RWPE2 (cell line): Measurements from ENCODE around the gene SCGB3A1.

Source experiments
- ATAC-seq: fragments of 200-7000 bp; cut with Tn5 transposase; 3 replicates; pipeline ENCODE4 v1.9.1; 2021; ENCODE audit warnings: low read depth
- DNase-seq: peaks from one replicate; pipeline ENCODE4 v3.0.0-alpha.2; 2020; ENCODE audit warnings: low spot score
- H3K27ac ChIP-seq: fragments of 450-650 bp; 2 replicates; pipeline ENCODE4 v1.5.1; 2017; ENCODE audit warnings: mild to moderate bottlenecking; ENCODE audit not compliant: poor library complexity, severe bottlenecking
- H3K27me3 ChIP-seq: fragments of 250-450 bp; sonication (Bioruptor Pico); 2 replicates; pipeline ENCODE4 v1.5.1; 2021; ENCODE audit warnings: mild to moderate bottlenecking, moderate library complexity; ENCODE audit not compliant: insufficient read depth, poor library complexity, severe bottlenecking
- H3K36me3 ChIP-seq: fragments of 250-450 bp; sonication (Bioruptor Pico); 2 replicates; pipeline ENCODE4 v1.5.1; 2020; ENCODE audit warnings: low read depth, mild to moderate bottlenecking, moderate library complexity
- H3K4me1 ChIP-seq: fragments of 250-450 bp; sonication (Bioruptor Pico); 2 replicates; pipeline ENCODE4 v1.5.1; 2021; ENCODE audit warnings: mild to moderate bottlenecking, moderate library complexity; ENCODE audit not compliant: insufficient read depth, poor library complexity, severe bottlenecking
- H3K4me3 ChIP-seq: fragments of 250-450 bp; sonication (Bioruptor Pico); 2 replicates; pipeline ENCODE4 v1.5.1; 2021; ENCODE audit warnings: mild to moderate bottlenecking, moderate library complexity; ENCODE audit not compliant: severe bottlenecking
- H3K9me3 ChIP-seq: fragments of 250-450 bp; sonication (Bioruptor Pico); 2 replicates; pipeline ENCODE4 v1.5.1; 2021; ENCODE audit warnings: mild to moderate bottlenecking, moderate library complexity; ENCODE audit not compliant: severe bottlenecking
- CTCF ChIP-seq: fragments of 450-650 bp; IDR thresholded peaks from one replicate; pipeline ENCODE4 v1.5.1; 2017; ENCODE audit warnings: mild to moderate bottlenecking, moderate library complexity; ENCODE audit not compliant: poor library complexity, severe bottlenecking

SCGB3A1 gene

GRCh38 chr5:180553530-180553929 is 37.8 kb downstream of the SCGB3A1 start:
- no peak for ATAC-seq
- H3K27me3 ChIP-seq: no peaks in the 10 kb centered on the region
- no peak for DNase-seq
- H3K9me3 ChIP-seq: no peaks in the 10 kb centered on the region
- no peak overlapping the region for H3K27ac ChIP-seq
- no peak overlapping the region for H3K4me3 ChIP-seq
- no peak for TF ChIP-seq CTCF
- peaks cover 79% of the 10 kb centered on the region for H3K36me3 ChIP-seq
- H3K4me1 ChIP-seq: no peaks in the 10 kb centered on the region

- no peak overlapping the region for H3K27ac ChIP-seq
Measured at GRCh38 chr5:180548563-180548962, 42.7 kb downstream of the SCGB3A1 start.

GRCh38 chr5:180545248-180545647 is 46.1 kb downstream of the SCGB3A1 start:
- TF ChIP-seq CTCF: no peak
- no peaks in the 10 kb centered on the region for H3K4me1 ChIP-seq
- H3K36me3 ChIP-seq: peaks cover 73% of the 10 kb centered on the region
- ATAC-seq (no peak), DNase-seq (no peak)
- no peak overlapping the region for H3K27ac ChIP-seq
- no peaks in the 10 kb centered on the region for H3K27me3 ChIP-seq
- no peaks in the 10 kb centered on the region for H3K9me3 ChIP-seq
- H3K4me3 ChIP-seq: no peak overlapping the region

More at GRCh38 chr5:180548563-180548962, 42.7 kb downstream of the SCGB3A1 start:
- H3K4me1 ChIP-seq: no peaks in the 10 kb centered on the region
- DNase-seq (no peak), ATAC-seq (no peak)
- H3K27me3 ChIP-seq: no peaks in the 10 kb centered on the region
- TF ChIP-seq CTCF: no peak
- no peak overlapping the region for H3K4me3 ChIP-seq
- H3K9me3 ChIP-seq: no peaks in the 10 kb centered on the region
- peaks cover 70% of the 10 kb centered on the region for H3K36me3 ChIP-seq

DNA sequence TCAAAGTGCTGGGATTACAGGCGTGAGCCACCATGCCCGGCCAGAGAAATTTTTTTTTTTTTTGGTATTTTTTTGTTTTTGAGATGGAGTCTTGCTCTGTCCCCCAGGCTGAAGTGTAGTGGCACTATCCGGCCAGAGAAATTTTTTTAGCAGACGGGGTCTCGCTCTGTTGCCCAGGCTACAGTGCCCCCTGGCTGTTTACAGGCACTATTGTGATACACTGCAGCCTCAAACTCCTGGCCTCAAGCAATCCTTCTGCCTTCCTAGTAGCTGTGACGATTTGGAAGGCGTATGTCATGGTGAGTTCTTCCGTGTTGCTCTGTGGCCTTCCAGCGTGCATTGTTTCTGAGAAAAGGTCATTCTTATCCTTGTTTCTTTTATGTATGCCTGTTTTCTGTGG is 49.6 kb downstream of the SCGB3A1 start:
- TF ChIP-seq CTCF: no peak
- Histone ChIP-seq H3K27me3 (no peaks in the 10 kb centered on the region), H3K4me1 (no peaks in the 10 kb centered on the region), H3K4me3 (no peak overlapping the region), H3K27ac (no peak overlapping the region), H3K36me3 (peaks cover 58% of the 10 kb centered on the region), H3K9me3 (no peaks in the 10 kb centered on the region)
- ATAC-seq: no peak
- DNase-seq: no peak
